ENCODE measurements around the gene ASB4.
A peak's percentile ranks its signal among the peaks of the same experiment; 100 is the strongest.
"Not testable (repeated sequence)": the region's sequence is repeated elsewhere in the genome, so short reads cannot be mapped to it uniquely, and the experiment has no call there.

The ASB4 gene

DNA sequence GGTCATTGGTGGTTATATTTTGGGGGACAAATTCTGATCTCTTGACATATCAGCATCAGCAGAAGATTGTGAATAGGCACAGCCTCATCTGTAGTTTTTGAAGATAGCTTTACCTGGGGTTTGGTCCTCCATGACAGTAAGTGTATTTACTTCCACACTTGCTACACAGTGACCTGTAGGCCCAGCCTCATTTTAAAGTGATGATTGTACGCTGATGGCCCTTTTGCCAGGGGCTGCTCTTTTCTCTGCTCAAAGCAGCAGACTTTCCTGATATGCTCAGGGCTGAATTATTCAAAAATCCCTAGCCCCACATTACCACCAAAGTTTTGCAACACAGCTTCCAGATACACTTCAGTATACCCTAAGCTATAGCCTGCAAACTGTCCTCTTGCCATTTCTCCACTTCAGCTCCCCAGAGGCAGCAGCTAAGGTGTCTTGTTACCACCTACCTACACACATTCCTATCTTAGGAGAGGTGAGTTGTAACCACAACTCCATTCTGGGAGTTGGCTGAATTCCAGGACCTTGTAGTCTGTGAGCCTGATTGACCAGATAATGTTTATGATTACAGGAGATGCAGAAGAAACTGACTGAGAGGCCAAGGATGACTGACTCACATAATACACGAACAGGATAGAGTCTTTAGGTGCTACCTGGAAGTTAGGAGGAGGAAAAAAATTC lies 6.0 kb downstream of the ASB4 start:
- TF ChIP-seq POLR2A (IDR thresholded peaks at IDR 0.05; ENCODE audit: low read length) = no peak
- no peak for TF ChIP-seq GATA1 (IDR thresholded peaks at IDR 0.05; ENCODE audit: low read depth, low read length)
- no peak for DNase-seq

- DNase-seq = no peak
- TF ChIP-seq GATA1 (IDR thresholded peaks at IDR 0.05; ENCODE audit: low read depth, low read length) (no peak), POLR2A (IDR thresholded peaks at IDR 0.05; ENCODE audit: low read length) (no peak)
Measured at GRCh38 chr7:95493247-95493646, 7.5 kb downstream of the ASB4 start.

- no peak for DNase-seq
- TF ChIP-seq POLR2A (IDR thresholded peaks at IDR 0.05; ENCODE audit: low read length) (no peak), GATA1 (IDR thresholded peaks at IDR 0.05; ENCODE audit: low read depth, low read length) (no peak)
Measured at GRCh38 chr7:95493844-95494243, 8.1 kb downstream of the ASB4 start.

- no peak for DNase-seq
- no peak for TF ChIP-seq POLR2A (IDR thresholded peaks at IDR 0.05; ENCODE audit: low read length)
- no peak for TF ChIP-seq GATA1 (IDR thresholded peaks at IDR 0.05; ENCODE audit: low read depth, low read length)
Measured at GRCh38 chr7:95501261-95501832, 15.6 kb downstream of the ASB4 start.

- TF ChIP-seq GATA1 (IDR thresholded peaks at IDR 0.05; ENCODE audit: low read depth, low read length) = no peak
- TF ChIP-seq POLR2A (IDR thresholded peaks at IDR 0.05; ENCODE audit: low read length) = no peak
- DNase-seq = no peak
Measured at GRCh38 chr7:95502403-95502802, 16.7 kb downstream of the ASB4 start.

DNA sequence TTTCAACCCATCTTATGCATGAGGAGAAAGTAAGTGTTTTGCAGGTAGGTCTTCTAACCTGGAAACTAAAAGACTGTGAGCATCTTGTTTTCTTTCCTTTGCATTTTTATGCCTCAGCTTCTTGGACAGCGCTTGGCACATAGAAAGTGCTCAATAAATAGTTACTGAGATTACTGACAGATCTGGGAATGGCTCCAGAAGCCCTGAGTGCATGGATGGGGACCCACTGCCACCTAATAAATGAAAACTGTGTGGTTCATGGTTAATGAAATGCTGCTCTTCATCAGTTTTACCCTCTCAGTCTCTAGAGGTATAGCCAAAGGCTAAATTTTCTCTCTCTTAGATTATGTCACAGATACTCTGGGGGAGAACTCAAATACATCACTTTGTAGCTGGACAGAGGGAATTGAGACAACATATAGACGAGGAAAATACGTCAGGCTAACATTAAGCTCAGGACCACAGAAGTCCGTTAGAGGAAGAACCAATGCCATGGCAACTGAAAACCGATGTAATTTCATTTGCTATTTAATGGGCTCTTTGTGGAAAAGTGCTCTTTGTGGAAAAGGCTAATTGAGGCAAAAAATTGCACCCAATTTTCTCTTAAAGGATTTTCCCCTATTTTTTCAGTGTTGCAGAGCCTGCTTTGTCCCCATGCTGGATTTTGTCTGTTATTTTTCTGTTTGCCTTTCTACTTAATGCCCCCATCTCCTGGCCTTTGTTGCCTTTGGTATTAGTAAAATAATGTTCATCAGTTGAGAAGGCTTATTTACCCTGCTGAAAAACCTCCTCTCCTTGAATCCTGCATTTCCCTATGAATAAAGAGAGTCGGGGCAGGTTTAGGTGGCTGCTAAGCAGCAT lies 17.8 kb downstream of the ASB4 start:
- TF ChIP-seq GATA1 (IDR thresholded peaks at IDR 0.05; ENCODE audit: low read depth, low read length) (no peak), POLR2A (IDR thresholded peaks at IDR 0.05; ENCODE audit: low read length) (no peak)
- no peak for DNase-seq

GRCh38 chr7:95504132-95504588 lies 18.4 kb downstream of the ASB4 start:
- not testable (repeated sequence) for DNase-seq

- TF ChIP-seq POLR2A (IDR thresholded peaks at IDR 0.05; ENCODE audit: low read length) = no peak
- no peak for TF ChIP-seq GATA1 (IDR thresholded peaks at IDR 0.05; ENCODE audit: low read depth, low read length)
- no peak for DNase-seq
Measured at GRCh38 chr7:95508780-95509179, 23.0 kb downstream of the ASB4 start.

DNA sequence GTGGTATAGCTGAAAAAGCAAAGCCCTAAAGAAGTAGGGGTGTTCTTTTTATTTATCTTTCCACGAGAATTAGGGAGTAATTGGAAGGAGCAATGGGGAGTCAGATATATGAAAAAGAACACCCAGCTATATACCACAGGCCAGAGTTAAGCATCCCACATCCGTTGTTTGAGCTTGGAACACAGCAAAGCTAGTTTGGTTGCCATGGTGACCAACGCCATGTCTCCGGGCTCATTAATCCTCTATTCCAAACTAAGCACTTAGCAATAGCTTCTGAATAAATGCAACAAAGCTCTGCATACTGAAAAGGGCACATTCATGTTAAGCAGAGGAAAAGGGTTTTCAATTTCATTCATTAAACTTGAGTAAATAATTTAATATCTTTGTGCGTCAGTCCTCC lies 23.5 kb downstream of the ASB4 start:
- TF ChIP-seq POLR2A (IDR thresholded peaks at IDR 0.05; ENCODE audit: low read length) = no peak
- TF ChIP-seq GATA1 (IDR thresholded peaks at IDR 0.05; ENCODE audit: low read depth, low read length) = no peak
- no peak for DNase-seq

GRCh38 chr7:95511716-95512260 lies 26.0 kb downstream of the ASB4 start:
- TF ChIP-seq POLR2A (IDR thresholded peaks at IDR 0.05; ENCODE audit: low read length) (no peak), GATA1 (IDR thresholded peaks at IDR 0.05; ENCODE audit: low read depth, low read length) (no peak)
- DNase-seq = peak; percentile 83 to 90

DNA sequence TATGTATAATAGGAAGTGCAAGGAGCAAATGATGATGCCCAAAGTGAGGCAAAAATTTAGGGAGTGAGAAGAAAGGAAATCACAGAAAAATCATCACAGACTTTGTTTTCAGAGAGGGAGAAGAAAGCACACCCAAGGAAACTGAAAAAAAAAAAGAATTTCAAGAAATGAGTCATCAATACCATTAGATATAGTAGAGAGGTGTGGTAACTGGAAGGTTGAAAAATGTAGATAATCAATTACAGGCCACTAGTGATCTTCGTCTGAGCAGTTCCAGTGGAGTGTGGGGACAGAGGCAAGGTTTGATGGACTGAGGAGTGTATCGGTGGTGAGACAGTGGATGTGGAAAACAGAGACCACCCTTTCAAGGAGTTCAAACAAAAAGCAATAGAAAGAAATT lies 31.7 kb downstream of the ASB4 start:
- DNase-seq = no peak
- TF ChIP-seq GATA1 (IDR thresholded peaks at IDR 0.05; ENCODE audit: low read depth, low read length) (no peak), POLR2A (IDR thresholded peaks at IDR 0.05; ENCODE audit: low read length) (no peak)

DNA sequence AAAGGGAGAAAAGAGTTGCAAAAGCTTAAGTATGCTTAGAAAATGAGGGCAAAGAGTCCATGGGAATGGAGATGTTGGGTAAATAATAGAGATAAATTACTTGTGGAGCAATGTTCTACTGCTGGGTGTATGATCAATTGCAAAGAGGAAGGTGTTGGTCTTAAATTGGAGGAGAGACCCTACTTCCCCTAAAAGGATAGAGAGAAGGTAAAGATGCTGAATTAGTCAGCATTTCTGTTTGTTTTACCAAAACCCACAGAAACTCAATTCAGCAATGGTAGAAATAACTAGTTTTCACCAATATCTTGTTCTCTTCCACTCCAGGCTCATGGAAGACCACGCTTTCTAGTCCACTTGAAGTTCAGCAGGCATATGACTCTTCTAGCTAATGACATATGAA lies 32.1 kb downstream of the ASB4 start:
- no peak for DNase-seq
- TF ChIP-seq GATA1 (IDR thresholded peaks at IDR 0.05; ENCODE audit: low read depth, low read length) (no peak), POLR2A (IDR thresholded peaks at IDR 0.05; ENCODE audit: low read length) (no peak)

DNA sequence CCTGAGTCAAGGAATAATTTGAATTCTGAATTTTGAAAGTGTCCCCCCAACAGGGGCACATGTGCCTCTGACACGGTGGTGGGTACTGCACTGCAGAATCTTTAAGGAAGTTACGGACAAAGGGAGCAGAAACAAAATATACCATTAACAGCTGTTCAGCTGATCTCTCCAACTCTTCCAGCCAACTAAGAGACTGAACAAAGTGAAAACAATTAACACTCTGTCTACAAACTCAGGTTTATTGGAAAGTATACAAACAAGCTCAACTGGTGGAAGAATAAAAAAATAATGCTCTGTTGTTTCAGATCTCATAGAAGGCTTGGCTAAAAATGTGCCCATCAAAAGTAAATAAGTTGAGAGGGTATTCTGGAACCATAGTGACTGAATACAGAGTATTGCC lies 34.4 kb downstream of the ASB4 start:
- no peak for DNase-seq
- no peak for TF ChIP-seq POLR2A (IDR thresholded peaks at IDR 0.05; ENCODE audit: low read length)
- no peak for TF ChIP-seq GATA1 (IDR thresholded peaks at IDR 0.05; ENCODE audit: low read depth, low read length)

GRCh38 chr7:95525503-95525902 lies 39.8 kb downstream of the ASB4 start:
- TF ChIP-seq POLR2A (IDR thresholded peaks at IDR 0.05; ENCODE audit: low read length) (no peak), GATA1 (IDR thresholded peaks at IDR 0.05; ENCODE audit: low read depth, low read length) (no peak)

More at GRCh38 chr7:95525503-95525902, 39.8 kb downstream of the ASB4 start:
- DNase-seq = no peak
